ENCODE results near the gene CDK1.
A peak's percentile ranks its signal among the peaks of the same experiment; 100 is the strongest.

DNA sequence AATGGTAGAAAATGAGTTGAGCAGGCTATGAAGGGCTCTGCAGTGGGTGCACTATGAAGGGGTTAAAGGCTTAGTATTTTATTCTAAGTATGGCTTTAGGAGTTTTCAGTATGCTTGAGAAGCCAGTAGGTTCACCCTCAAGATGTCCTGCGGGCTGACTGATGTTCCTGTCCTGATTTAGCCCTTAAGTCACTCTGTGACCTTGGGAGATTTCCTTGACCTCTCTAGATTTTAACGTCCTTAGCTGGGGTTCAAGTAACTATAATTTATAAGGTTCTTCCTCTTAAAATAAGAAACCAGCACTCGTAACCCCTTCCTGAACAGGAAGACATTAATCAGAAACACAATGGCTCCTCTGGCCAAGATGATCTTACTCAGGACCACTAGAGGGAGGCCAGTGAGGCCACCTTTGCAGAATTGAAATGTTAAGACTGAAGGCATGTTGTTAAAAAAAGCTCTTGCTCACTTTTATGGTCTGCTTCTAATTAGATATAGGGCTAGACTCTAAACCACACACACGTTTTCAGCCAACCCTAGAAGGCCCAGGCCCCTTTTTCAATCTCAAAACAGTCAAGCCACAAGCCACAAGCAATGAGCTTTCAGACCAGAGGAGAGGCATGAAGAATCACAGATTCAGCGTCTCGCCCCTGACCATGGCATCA lies 41.9 kb downstream of the CDK1 start:
- TF ChIP-seq, protein P1, sequence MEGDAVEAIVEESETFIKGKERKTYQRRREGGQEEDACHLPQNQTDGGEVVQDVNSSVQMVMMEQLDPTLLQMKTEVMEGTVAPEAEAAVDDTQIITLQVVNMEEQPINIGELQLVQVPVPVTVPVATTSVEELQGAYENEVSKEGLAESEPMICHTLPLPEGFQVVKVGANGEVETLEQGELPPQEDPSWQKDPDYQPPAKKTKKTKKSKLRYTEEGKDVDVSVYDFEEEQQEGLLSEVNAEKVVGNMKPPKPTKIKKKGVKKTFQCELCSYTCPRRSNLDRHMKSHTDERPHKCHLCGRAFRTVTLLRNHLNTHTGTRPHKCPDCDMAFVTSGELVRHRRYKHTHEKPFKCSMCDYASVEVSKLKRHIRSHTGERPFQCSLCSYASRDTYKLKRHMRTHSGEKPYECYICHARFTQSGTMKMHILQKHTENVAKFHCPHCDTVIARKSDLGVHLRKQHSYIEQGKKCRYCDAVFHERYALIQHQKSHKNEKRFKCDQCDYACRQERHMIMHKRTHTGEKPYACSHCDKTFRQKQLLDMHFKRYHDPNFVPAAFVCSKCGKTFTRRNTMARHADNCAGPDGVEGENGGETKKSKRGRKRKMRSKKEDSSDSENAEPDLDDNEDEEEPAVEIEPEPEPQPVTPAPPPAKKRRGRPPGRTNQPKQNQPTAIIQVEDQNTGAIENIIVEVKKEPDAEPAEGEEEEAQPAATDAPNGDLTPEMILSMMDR (IDR thresholded peaks at IDR 0.05), result peak in 2 of 3 experiments; percentile 15 to 38
- TF ChIP-seq POLR2A (IDR thresholded peaks at IDR 0.05; ENCODE audit: low read depth), result no peak
- no peak for TF ChIP-seq EP300 (IDR thresholded peaks at IDR 0.05)

Data from esophagus muscularis mucosa (tissue), 4 donors.